ENCODE measurements around the gene LACC1. TPM values are rescaled to one million over a fixed set of nuclear protein-coding genes. Genes with fewer than 3 reads are reported as not detected.

Gene LACC1
- total RNA-seq, 1 donor from 2014 or later = 6.3 TPM

DNA sequence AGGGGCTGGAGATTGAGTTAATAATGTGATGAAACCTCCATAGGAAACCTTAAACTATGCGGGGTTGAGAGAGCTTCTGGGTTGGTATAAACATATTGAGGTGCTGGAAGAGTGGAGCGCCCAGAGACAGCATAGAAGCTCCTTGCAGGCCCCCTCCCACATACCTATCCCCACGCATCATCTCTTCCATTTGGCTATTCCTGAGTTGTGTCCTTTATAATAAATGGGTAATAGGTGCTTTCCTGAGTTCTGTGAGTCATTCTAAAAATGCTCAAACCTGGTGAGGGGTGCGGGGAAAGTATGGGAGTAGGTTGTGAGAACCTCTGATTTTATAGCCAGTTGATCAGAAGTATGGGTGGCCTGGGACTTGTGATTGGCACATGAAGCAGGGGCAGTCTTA lies 14.8 kb upstream of the LACC1 start:
- H3K9me3 ChIP-seq = no peaks in the 10 kb centered on the region
- no peak overlapping the region for H3K4me3 ChIP-seq
- no peak for DNase-seq (ENCODE audit: low spot score in 2 of 2)
- H3K27me3 ChIP-seq = no peaks in the 10 kb centered on the region
- intact Hi-C loops (cut with DNase I) = loop anchor here (5.0 kb wide), 1 partner anchor 428 kb away; no protein-coding TSS in a partner anchor
- no peaks in the 10 kb centered on the region for H3K36me3 ChIP-seq
- TF ChIP-seq CTCF (IDR thresholded peaks at IDR 0.05) = no peak
- H3K27ac ChIP-seq = no peak overlapping the region
- no peaks in the 10 kb centered on the region for H3K4me1 ChIP-seq

GRCh38 chr13:43865892-43866291 lies 13.8 kb upstream of the LACC1 start:
- no peaks in the 10 kb centered on the region for H3K9me3 ChIP-seq
- H3K27me3 ChIP-seq = no peaks in the 10 kb centered on the region
- no peak overlapping the region for H3K27ac ChIP-seq
- no peaks in the 10 kb centered on the region for H3K4me1 ChIP-seq
- DNase-seq (ENCODE audit: low spot score in 2 of 2) = no peak
- intact Hi-C loops (cut with DNase I) = loop anchor here (5.0 kb wide), 1 partner anchor 429 kb away; no protein-coding TSS in a partner anchor
- H3K36me3 ChIP-seq = no peaks in the 10 kb centered on the region
- no peak overlapping the region for H3K4me3 ChIP-seq
- TF ChIP-seq CTCF (IDR thresholded peaks at IDR 0.05) = no peak

GRCh38 chr13:43872181-43872580 lies 7.5 kb upstream of the LACC1 start:
- DNase-seq (ENCODE audit: low spot score in 2 of 2) = no peak
- Histone ChIP-seq H3K4me3 (no peak overlapping the region), H3K27me3 (no peaks in the 10 kb centered on the region), H3K9me3 (no peaks in the 10 kb centered on the region), H3K27ac (no peak overlapping the region), H3K4me1 (no peaks in the 10 kb centered on the region), H3K36me3 (no peaks in the 10 kb centered on the region)
- TF ChIP-seq CTCF (IDR thresholded peaks at IDR 0.05) = no peak
- intact Hi-C loops (cut with DNase I) = loop anchor here (2.0 to 10.0 kb wide), 3 partner anchors 785 to 1277 kb away; no protein-coding TSS in a partner anchor

- intact Hi-C loops (cut with DNase I) = loop anchor here (5.0 to 10.0 kb wide), 2 partner anchors 787 to 1280 kb away; no protein-coding TSS in a partner anchor
- Histone ChIP-seq H3K27me3 (no peaks in the 10 kb centered on the region), H3K4me3 (no peak overlapping the region), H3K4me1 (peaks cover 0 to 6% of the 10 kb centered on the region in 2 donors), H3K9me3 (no peaks in the 10 kb centered on the region), H3K27ac (no peak overlapping the region), H3K36me3 (no peaks in the 10 kb centered on the region)
- no peak for DNase-seq (ENCODE audit: low spot score in 2 of 2)
- peak in 2 of 3 experiments; percentile 50 to 71 for TF ChIP-seq CTCF (IDR thresholded peaks at IDR 0.05)
Measured at GRCh38 chr13:43874504-43875092, 5.1 kb upstream of the LACC1 start.

DNA sequence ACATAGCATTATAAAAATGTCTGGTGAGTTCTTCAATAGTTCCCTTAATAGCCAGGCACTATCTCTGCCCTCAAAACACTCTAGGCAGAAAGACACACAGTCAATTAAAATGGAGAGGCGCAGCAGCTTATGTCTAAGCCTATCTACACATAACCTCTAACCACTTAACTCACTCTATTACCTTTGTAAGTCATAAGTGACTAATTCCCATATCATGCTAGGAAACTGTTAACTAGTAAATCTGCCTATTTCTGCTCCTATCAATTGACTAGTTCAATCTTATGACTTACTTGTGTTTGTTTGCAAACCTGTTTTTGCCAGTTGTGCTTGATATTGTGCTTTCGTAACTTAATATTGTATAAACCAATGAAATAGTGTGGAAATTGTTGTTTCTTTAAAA lies 3.3 kb upstream of the LACC1 start:
- no peak for TF ChIP-seq CTCF (IDR thresholded peaks at IDR 0.05)
- no peak overlapping the region for H3K27ac ChIP-seq
- DNase-seq (ENCODE audit: low spot score in 2 of 2) = no peak
- no peak overlapping the region for H3K4me3 ChIP-seq
- no peaks in the 10 kb centered on the region for H3K27me3 ChIP-seq
- H3K4me1 ChIP-seq = peaks cover 0 to 9% of the 10 kb centered on the region in 2 donors
- H3K36me3 ChIP-seq = no peaks in the 10 kb centered on the region
- intact Hi-C loops (cut with DNase I) = loop anchor here (10.0 kb wide), 1 partner anchor 1282 kb away; no protein-coding TSS in a partner anchor
- H3K9me3 ChIP-seq = no peaks in the 10 kb centered on the region
